KBM-7 (cell line): Measurements from ENCODE around the gene GRAMD1A.
"Not testable (repeated sequence)": the region's sequence is repeated elsewhere in the genome, so short reads cannot be mapped to it uniquely, and the experiment has no call there.

Experiments
- DNase-seq: peaks from one replicate; pipeline ENCODE4 v3.0.0-alpha.2; 2015
- in situ Hi-C: fragments of 300-500 bp; cut with MboI; formaldehyde crosslinking; loops from 2 replicates; pipeline ENCODE4 v1.14.3; 2020; ENCODE audit warnings: low sequenced_read_pairs, low pct_unique_long_range_greater_than_20kb, mixed read lengths

Gene GRAMD1A

DNA sequence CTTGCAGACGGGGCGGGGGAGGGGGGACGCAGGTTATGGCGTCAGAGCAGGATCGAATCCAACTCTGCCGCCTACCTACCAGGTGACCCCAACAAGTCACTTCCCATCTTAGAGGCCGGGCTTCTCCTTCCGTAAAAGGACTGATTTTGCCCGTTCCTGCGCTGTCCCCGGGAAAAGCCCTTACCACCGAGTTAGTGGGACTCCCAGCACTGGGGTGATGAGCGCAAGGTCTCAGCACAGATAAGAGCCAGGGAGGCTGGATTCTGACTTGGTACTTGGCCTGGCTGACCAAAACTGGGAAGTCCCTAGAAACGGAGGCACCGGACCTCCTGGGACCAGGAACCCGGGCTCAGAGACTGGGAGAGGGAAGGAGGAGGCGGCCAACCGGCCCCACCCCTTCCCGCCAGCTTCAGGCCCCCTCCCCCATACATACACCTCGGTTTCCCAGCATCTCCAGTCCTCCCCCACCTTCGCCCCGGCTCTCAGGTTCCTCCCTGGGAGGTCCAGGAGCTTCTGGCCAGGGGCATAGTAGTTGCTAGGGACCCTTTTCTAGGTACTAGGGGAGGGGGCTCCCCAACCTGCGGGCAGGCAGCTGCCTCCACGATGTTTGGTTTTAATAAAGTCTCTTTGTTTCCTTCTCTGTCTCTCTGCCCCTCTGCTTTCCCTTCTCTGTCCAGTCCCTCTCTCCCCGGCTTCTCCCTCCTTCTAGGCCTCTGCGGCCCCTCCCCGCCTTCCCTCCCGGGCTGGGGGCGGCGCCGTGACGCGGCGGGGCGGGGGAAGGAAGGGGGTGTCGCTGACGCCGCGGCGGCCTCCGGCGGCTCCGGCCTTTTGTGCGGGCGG, at the start of gene GRAMD1A:
Gene GRAMD1A, plus strand, starts transcription at position 826 of the 840 bp plus-strand sequence. CDS start 156 bp downstream, outside the sequence.
- in situ Hi-C loops = no loop called here
- DNase-seq = peak; percentile 73

- in situ Hi-C loops = no loop called here
- no peak for DNase-seq
These were observed 47.0 kb upstream of the GRAMD1A start for GRCh38 chr19:34953092-34953491.

- in situ Hi-C loops = no loop called here
- no peak for DNase-seq
These were observed 42.0 kb upstream of the GRAMD1A start for GRCh38 chr19:34957830-34958751.

DNA sequence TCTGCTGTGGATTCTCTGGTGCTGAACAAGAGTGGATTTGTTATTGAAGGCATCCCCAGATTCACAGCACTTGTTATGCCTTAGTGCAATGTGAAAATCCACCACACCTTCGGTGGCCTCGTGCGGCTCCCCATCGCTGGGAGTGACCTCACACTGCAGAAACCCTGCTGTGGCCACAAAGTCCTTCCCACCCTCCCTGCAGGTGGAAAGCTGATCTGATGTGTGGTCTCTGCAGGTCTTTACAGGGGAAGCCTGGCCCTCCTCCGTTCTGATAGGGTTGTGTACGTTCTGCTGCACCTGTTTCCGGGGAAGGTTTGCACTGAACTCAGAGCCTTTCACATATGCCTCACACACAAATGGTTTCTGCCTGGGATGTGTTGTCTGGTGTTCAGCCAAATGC, 41.1 kb upstream of the GRAMD1A start:
- no peak for DNase-seq
- in situ Hi-C loops = no loop called here

DNA sequence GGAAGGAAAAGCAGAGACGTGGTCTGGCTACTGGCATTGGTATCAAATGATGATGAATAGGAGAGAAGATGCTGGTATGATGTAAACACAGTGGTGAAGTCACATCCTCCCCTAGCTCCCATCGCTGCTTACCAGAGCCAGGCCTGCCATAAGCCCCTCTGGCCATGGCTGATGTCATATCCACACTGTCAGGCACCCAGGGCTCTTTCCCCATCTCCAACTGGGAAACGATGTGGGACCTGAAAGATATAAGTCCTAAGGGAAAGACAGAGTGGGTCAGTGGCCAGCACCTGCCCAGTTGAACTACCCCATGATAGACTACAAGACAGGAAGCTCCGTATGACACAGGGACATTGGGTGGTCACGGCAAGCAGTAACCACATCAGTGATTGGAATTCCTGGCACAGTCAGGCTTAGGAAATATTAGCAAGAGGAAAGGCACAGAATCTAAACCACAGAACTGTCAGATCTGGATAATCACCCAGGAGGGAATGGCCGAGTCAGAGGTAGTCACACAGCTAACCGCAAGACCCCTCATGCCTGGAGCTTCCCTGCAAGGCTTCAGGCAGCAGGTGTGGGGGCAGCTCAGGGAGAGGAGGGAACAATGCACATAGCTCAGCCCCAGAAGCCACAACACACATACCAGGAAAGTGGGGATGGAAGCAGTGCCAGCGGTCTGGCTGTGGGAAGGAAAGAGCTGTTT, 39.9 kb upstream of the GRAMD1A start:
- in situ Hi-C loops = no loop called here
- DNase-seq = no peak

DNA sequence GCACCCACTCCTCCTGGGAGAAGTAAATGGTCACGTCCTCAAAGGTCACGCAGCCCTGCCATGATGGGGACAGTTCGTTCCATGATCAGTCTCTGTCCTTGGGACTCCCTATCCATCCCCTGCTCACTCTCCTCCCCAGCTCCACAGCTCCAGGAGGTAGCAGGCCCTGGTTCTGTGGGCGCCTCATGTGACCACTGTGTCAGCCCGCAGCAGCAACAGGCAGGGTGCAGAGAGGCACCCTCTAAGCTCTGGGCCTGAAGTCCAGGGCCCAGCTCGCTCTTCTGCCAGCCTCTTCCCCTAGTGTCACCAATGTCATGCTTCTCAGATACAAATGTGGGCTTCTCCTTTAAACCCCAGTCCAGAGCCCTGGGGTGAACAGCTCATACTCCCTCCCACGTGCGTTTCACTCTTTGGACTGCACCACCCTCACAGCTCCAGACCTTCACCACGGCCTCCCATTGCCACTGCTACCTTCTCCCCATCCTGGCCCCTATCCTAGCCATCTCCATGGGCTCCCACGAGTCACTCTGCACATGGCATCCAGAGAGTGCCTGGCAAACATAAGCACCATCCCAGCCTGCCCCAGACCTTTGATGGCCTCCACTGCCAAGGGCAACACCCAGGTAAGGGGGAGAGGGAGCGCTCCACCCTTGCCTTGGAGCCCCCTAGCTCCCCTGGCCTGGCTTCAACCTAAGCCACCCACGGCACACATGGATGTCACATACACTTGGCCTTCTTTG, 39.0 kb upstream of the GRAMD1A start:
- in situ Hi-C loops = no loop called here

DNA sequence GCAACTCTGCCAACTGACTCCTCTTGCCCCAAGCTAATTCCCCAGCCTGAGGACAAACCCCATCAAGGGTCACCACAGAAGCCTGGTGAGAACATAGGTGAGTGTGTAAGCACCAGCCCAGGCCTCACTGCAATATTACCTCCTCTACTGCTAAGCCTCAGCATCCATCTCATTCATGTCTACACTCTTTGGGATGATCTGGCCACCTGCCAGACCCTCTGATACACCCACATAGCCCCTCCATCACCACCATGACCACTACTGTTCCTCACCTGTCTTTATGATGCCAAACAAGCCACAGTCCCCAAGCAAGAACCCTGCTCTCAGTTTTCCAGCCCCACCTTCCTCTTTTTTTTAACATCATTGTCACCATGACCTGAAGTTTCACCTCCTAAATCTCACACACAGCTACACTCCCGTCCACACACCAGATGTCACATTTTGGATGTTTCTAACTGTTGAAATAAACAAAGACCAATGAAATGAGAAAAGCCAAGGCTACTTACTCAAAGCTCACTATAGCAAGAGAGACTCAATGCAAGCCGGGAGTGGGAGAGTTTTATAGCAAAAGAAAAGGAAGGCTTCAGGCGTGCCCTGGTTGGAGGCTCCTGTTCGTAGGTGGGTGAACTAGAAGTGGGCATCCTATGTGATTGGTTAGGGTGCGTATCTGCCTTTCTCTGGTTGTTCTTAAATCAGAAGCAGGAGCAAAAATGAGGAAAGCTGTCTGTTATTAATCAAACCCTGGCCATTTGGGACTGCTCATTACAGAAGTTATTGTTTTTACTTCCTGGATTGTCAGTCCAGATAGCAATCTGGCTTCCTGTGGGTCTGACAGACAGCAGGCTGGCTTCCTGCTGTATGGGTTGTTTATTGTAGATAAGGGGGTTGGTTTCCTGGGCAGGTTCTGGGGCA, 38.1 kb upstream of the GRAMD1A start:
- in situ Hi-C loops = no loop called here
- peak; percentile 94 for DNase-seq

More for the DNA sequence above, 39.0 kb upstream of the GRAMD1A start:
- no peak for DNase-seq

DNA sequence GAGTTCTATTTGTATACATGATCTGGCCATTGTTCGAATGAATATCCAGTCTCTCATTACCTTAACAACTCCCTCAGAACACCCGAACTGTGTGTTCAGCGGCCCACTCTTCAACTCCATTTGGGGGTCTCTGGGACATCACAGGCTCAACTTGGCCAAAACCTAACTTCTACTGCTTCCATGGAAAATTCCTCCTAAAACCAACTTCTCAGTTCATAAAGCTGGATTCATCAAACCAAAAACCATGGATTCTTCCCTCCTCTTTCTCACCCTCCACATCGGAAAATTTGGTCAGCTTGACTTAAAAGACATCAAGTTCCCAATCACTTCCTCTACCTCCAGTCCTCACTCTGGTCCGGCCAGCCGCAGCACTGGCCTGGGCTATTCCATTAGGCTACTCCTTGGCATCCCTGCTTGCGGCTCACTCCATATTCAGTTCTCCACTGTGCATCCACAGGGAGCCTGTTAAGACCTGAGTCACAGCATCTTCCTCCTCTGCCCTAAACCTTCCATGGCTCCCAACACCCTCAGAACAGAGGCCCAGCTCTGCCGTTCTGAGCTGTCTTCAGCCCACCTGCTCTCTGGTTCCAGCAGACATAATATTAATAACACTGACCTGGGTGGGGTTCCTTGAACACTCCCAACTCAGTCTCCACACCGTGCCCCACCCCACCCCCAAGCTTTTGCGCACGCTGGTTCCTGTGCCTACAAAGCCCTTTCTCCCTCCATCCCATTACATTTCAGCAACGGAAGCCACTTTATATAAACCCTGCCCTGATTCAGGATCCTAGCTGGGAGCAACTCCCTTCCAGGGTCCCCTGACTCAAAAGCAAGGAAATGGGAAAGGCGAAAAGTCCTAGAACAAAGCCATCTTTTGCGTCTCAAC, 37.2 kb upstream of the GRAMD1A start:
- DNase-seq = no peak
- in situ Hi-C loops = no loop called here

- DNase-seq = peak; percentile 50
- in situ Hi-C loops = no loop called here
These were observed 36.3 kb upstream of the GRAMD1A start, which contains the start of gene ZNF792 for GRCh38 chr19:34963573-34964406. Gene ZNF792, minus strand, starts transcription at chr19:34964229. Its CDS starts 567 bp downstream, at chr19:34963662.

- DNase-seq = no peak
- in situ Hi-C loops = no loop called here
These were observed 35.5 kb upstream of the GRAMD1A start for GRCh38 chr19:34964598-34964997.

DNA sequence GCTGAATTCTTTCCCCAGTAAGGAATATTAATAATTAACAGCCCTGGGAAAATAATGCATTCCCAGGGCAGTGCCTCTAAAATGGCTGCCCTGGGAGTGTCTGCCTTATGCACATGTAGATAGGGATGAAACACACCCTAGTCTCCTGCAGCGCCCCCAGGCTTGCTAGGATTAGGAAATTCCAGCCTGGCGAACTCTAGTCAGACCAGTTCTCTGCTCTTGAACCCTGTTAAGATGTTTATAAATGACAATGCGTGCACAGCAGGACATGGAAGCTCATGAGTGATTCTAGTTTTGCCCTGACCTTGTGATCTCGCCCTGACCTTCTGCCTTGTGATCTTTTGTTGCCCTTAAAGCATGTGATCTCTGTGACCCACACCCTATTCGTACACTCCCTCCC, 34.6 kb upstream of the GRAMD1A start:
- in situ Hi-C loops, DNase-seq: not testable (repeated sequence)

DNA sequence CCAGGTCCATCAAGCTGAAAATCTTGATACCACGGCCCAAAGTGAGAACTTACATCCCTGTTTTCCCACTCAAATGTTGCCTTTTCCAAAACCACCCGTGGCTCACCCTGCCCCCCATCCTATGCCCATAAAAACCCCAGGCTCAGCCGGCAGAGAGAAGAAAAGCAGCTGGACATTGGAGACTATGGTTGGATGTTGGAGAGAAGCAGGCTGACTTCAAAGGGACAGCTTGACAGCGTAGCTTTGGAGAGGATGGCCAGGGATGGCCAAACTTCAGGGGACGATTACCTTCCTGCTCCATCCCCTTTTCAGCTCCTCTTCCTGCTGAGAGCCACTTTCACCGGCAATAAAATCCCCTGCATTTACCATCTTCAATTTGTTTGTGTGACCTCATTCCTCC, 32.6 kb upstream of the GRAMD1A start:
- in situ Hi-C loops = no loop called here
- no peak for DNase-seq

DNA sequence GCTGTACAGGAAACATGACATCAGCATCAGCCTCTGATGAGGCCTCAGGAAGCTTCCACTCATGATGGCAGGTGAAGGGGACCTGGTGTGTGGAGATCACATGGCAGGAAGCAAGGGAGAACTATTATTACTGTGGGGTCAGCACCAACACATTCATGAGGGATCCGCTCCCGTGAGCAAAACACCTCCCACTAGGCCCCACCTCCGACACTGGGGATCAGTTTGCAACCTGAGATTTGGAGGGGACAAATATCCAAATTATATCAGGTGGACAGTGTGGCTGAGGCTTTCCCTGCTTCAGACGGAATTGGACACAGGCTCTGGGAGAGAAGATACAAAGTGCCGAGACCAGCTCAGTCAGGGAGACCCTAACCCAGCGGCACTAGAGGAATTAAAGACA, 30.4 kb upstream of the GRAMD1A start:
- no peak for DNase-seq
- in situ Hi-C loops = no loop called here

DNA sequence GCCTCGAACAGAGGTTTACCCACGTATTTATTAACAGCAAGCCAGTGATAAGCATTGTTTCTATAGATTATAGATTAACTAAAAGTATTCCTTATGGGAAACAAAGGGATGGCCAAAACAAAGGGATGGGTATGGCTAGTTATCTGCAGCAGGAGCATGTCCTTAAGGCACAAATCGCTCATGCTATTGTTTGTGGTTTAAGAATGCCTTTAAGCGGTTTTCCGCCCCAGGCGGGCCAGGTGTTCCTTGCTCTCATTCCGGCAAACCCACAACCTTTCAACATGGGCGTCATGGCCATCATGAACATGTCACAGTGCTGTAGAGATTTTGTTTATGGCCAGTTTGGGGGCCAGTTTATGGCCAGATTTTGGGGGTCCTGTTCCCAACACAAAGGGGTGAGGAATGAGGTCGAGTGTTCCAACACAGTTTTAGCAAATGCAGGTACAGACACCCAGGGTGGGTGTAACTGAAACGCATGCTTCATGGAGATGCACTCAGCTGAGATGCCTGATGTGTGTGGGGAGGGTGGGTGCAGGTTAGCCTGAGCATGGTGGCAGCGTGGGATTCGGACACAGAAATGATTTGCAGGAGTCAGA, 29.8 kb upstream of the GRAMD1A start:
- in situ Hi-C loops, DNase-seq: not testable (repeated sequence)

GRCh38 chr19:34972163-34972705, 27.9 kb upstream of the GRAMD1A start:
- DNase-seq = no peak
- in situ Hi-C loops = no loop called here
